H1 (cell line): ENCODE data around the gene PSMD6. TPM values are rescaled to one million over a fixed set of nuclear protein-coding genes. Genes with fewer than 3 reads are reported as not detected.

ENCODE experiments used
- CTCF ChIA-PET: fragments of 300-600 bp; sonication (Branson Sonifier 250); formaldehyde crosslinking; loops from one replicate; lab custom pipeline; 2021; ENCODE audit not compliant: partially characterized antibody; lab: Charles Lee
- POLR2A ChIA-PET: fragments of 300-600 bp; sonication (Branson Sonifier 250); formaldehyde crosslinking; loops from one replicate; lab custom pipeline; 2021; ENCODE audit warnings: inconsistent platforms; ENCODE audit not compliant: partially characterized antibody; lab: Charles Lee
- DNase-seq, 2 experiments: peaks; one replicate each; pipeline versions ENCODE4 v3.0.0 to v3.0.0-alpha.2; 2010 to 2022; ENCODE audit warnings: low spot score in 2 of 2, low read depth in 1 of 2, mixed read lengths in 1 of 2
- FAIRE-seq: peaks from 2 replicates; lab custom pipeline; 2011; peaks lifted over from hg19 to GRCh38; lab: Jason Lieb, UNC
- H2AFZ ChIP-seq: 2 replicates; pipeline ENCODE4 v1.8.1; 2012; ENCODE audit warnings: low read length, inconsistent platforms
- H2AK5ac ChIP-seq: 2 replicates; pipeline ENCODE4 v1.6.1; 2013; ENCODE audit warnings: low read depth, low read length
- H2BK120ac ChIP-seq: replicated peaks from 2 replicates; pipeline ENCODE3; 2013; ENCODE audit warnings: low read depth, low read length, inconsistent platforms
- H2BK12ac ChIP-seq: 2 replicates; pipeline ENCODE4 v1.6.1; 2013; ENCODE audit warnings: low read depth, low read length
- H2BK15ac ChIP-seq: 2 replicates; pipeline ENCODE4 v1.6.1; 2013; ENCODE audit warnings: low read length
- H2BK20ac ChIP-seq: 2 replicates; pipeline ENCODE4 v1.6.1; 2013; ENCODE audit warnings: low read length
- H2BK5ac ChIP-seq: 2 replicates; pipeline ENCODE4 v1.6.1; 2013; ENCODE audit warnings: low read depth, low read length
- H3K14ac ChIP-seq: 2 replicates; pipeline ENCODE4 v1.6.1; 2013; ENCODE audit warnings: inconsistent platforms; ENCODE audit not compliant: insufficient read length
- H3K18ac ChIP-seq: 2 replicates; pipeline ENCODE4 v1.6.1; 2013; ENCODE audit warnings: low read length; ENCODE audit errors: extremely low read depth
- H3K23ac ChIP-seq: 2 replicates; pipeline ENCODE4 v1.6.1; 2013; ENCODE audit warnings: inconsistent platforms; ENCODE audit not compliant: insufficient read length
- H3K23me2 ChIP-seq: 2 replicates; pipeline ENCODE4 v1.6.1; 2013; ENCODE audit warnings: low read depth, low read length
- H3K27ac ChIP-seq: 2 replicates; pipeline ENCODE4 v1.6.1; 2011; ENCODE audit warnings: low read depth, low read length, inconsistent platforms
- H3K27me3 ChIP-seq, 4 experiments: replicated peaks in 1 of 4; 1 replicate in 1 of 4; 2 replicates in 3 of 4; pipeline versions ENCODE4 v1.6.1 to v1.8.1; 2011 to 2013; ENCODE audit warnings: low read length in 3 of 4, mild to moderate bottlenecking in 3 of 4, inconsistent platforms in 2 of 4, mixed read lengths in 2 of 4, moderate library complexity in 1 of 4; ENCODE audit not compliant: control insufficient read depth in 3 of 4, insufficient read depth in 3 of 4; ENCODE audit errors: extremely low read depth in 1 of 4
- H3K36me3 ChIP-seq, 4 experiments: 2 replicates each; pipeline versions ENCODE4 v1.6.1 to v1.8.1; 2011 to 2013; ENCODE audit warnings: mild to moderate bottlenecking in 4 of 4, low read length in 3 of 4, moderate library complexity in 2 of 4, control low read depth in 1 of 4, inconsistent platforms in 1 of 4; ENCODE audit not compliant: insufficient read depth in 4 of 4, control insufficient read depth in 2 of 4
- H3K4ac ChIP-seq: replicated peaks from 2 replicates; pipeline ENCODE3; 2013; ENCODE audit warnings: low read length, low read depth, mixed read lengths, inconsistent platforms; ENCODE audit not compliant: insufficient read length
- H3K4me1 ChIP-seq, 4 experiments: replicated peaks in 1 of 4; 1 replicate in 1 of 4; 2 replicates in 3 of 4; pipeline versions ENCODE4 v1.6.1 to v1.8.1; 2011 to 2013; ENCODE audit warnings: low read length in 3 of 4, inconsistent platforms in 2 of 4, mixed read lengths in 1 of 4; ENCODE audit not compliant: insufficient read depth in 4 of 4, control insufficient read depth in 3 of 4
- H3K4me2 ChIP-seq, 2 experiments: 2 replicates each; pipeline versions ENCODE4 v1.6.1 to v1.8.1; 2011 to 2013; ENCODE audit warnings: low read depth in 2 of 2, low read length in 2 of 2, control low read depth in 1 of 2, inconsistent platforms in 1 of 2, mild to moderate bottlenecking in 1 of 2; ENCODE audit not compliant: insufficient read depth in 1 of 2
- H3K4me3 ChIP-seq, 4 experiments: fragments of 200-600, 300-600 bp in 1 of 4; sonication (generic), shearing (Covaris generic), sonication (Bioruptor Twin) in 1 of 4; 2 replicates each; pipeline versions ENCODE4 v1.5.1 to v1.8.1; 2011 to 2016; ENCODE audit warnings: low read length in 4 of 4, low read depth in 3 of 4, control low read depth in 2 of 4, inconsistent platforms in 2 of 4, mild to moderate bottlenecking in 2 of 4, mixed read lengths in 1 of 4, moderate library complexity in 1 of 4; ENCODE audit not compliant: insufficient read depth in 2 of 4; ENCODE audit errors: extremely low read depth in 1 of 4
- H3K56ac ChIP-seq: replicated peaks from 2 replicates; pipeline ENCODE3; 2013; ENCODE audit warnings: low read depth, mild to moderate bottlenecking, mixed read lengths, low read length, inconsistent platforms; ENCODE audit not compliant: insufficient read length
- H3K79me1 ChIP-seq: 2 replicates; pipeline ENCODE4 v1.6.1; 2013; ENCODE audit warnings: low read depth, low read length, control low read depth
- H3K79me2 ChIP-seq, 2 experiments: 2 replicates each; pipeline versions ENCODE4 v1.6.1 to v1.8.1; 2012 to 2013; ENCODE audit warnings: low read length in 2 of 2, mild to moderate bottlenecking in 2 of 2, inconsistent platforms in 1 of 2; ENCODE audit not compliant: insufficient read depth in 2 of 2, control insufficient read depth in 1 of 2
- H3K9ac ChIP-seq, 4 experiments: replicated peaks in 1 of 4; 1 replicate in 1 of 4; 2 replicates in 3 of 4; pipeline versions ENCODE4 v1.6.1 to v1.8.1; 2011 to 2013; ENCODE audit warnings: low read depth in 3 of 4, low read length in 3 of 4, control low read depth in 2 of 4, mild to moderate bottlenecking in 2 of 4, moderate library complexity in 2 of 4, inconsistent platforms in 1 of 4; ENCODE audit errors: extremely low read depth in 1 of 4
- H3K9me3 ChIP-seq, 2 experiments: 2 replicates each; pipeline versions ENCODE4 v1.6.1 to v1.8.1; 2012 to 2013; ENCODE audit warnings: mild to moderate bottlenecking in 2 of 2, moderate library complexity in 2 of 2, control low read depth in 1 of 2, inconsistent platforms in 1 of 2, low read depth in 1 of 2, low read length in 1 of 2, mixed read lengths in 1 of 2; ENCODE audit not compliant: insufficient read depth in 2 of 2
- H4K20me1 ChIP-seq, 2 experiments: replicated peaks in 1 of 2; 2 replicates each; pipeline versions ENCODE3 to v1.8.1; 2011 to 2013; ENCODE audit warnings: inconsistent platforms in 2 of 2, low read length in 2 of 2, mild to moderate bottlenecking in 1 of 2; ENCODE audit not compliant: insufficient read depth in 2 of 2, control insufficient read depth in 1 of 2
- H4K5ac ChIP-seq: 2 replicates; pipeline ENCODE4 v1.6.1; 2013; ENCODE audit warnings: low read length, low read depth, mixed read lengths, inconsistent platforms; ENCODE audit not compliant: insufficient read length
- H4K8ac ChIP-seq: 2 replicates; pipeline ENCODE4 v1.8.0; 2013; ENCODE audit warnings: mild to moderate bottlenecking, moderate library complexity, low read length, inconsistent platforms; ENCODE audit not compliant: insufficient read depth; ENCODE audit errors: extremely low read depth
- H4K91ac ChIP-seq: replicated peaks from 2 replicates; pipeline ENCODE3; 2013; ENCODE audit warnings: low read length, mixed read lengths, inconsistent platforms; ENCODE audit not compliant: insufficient read length
- BCL11A ChIP-seq, 2 experiments: IDR thresholded peaks; one replicate each; pipeline ENCODE4 v1.6.1; 2011; ENCODE audit warnings: low read depth in 2 of 2, low read length in 2 of 2, mild to moderate bottlenecking in 2 of 2
- CBX8 ChIP-seq: fragments of 300-800, 300-1000 bp; sonication (generic); IDR thresholded peaks from 2 replicates; pipeline ENCODE4 v1.7.1; 2016; ENCODE audit warnings: low read depth, low read length, borderline replicate concordance
- CEBPB ChIP-seq: IDR thresholded peaks from 2 replicates; pipeline ENCODE4 v1.6.1; 2012; ENCODE audit warnings: low read depth, low read length
- EP300 ChIP-seq, 2 experiments: IDR thresholded peaks; 1 replicate in 1 of 2; 2 replicates in 1 of 2; pipeline ENCODE4 v1.6.1; 2011 to 2012; ENCODE audit warnings: low read depth in 2 of 2, low read length in 2 of 2, mild to moderate bottlenecking in 2 of 2, borderline replicate concordance in 1 of 2, inconsistent platforms in 1 of 2, moderate library complexity in 1 of 2
- EZH2 ChIP-seq: fragments of 200-600 bp; sonication (generic); IDR thresholded peaks from 2 replicates; pipeline ENCODE4 v1.7.1; 2012; ENCODE audit warnings: low read depth, mild to moderate bottlenecking, moderate library complexity, low read length, inconsistent platforms; ENCODE audit not compliant: severe bottlenecking
- MAFK ChIP-seq: IDR thresholded peaks from 2 replicates; pipeline ENCODE4 v1.6.1; 2012; ENCODE audit warnings: low read depth, mild to moderate bottlenecking, improper control_type of control experiment, low read length
- NRF1 ChIP-seq: IDR thresholded peaks from 2 replicates; pipeline ENCODE4 v1.6.1; 2011; ENCODE audit warnings: mild to moderate bottlenecking, low read depth, low read length, improper control_type of control experiment
- RBBP5 ChIP-seq: IDR thresholded peaks from 2 replicates; pipeline ENCODE4 v1.7.1; 2012; ENCODE audit warnings: low read depth, mild to moderate bottlenecking, inconsistent platforms, low read length, moderate library complexity, borderline replicate concordance
- RNF2 ChIP-seq: fragments of 200-900, 300-1000 bp; sonication (generic); IDR thresholded peaks from 2 replicates; pipeline ENCODE4 v1.7.1; 2016; ENCODE audit warnings: borderline replicate concordance, low read depth, mild to moderate bottlenecking, antibody characterized with exemption, low read length; ENCODE audit not compliant: poor library complexity, severe bottlenecking; ENCODE audit errors: missing control alignments
- TAF7 ChIP-seq: optimal IDR thresholded peaks from 2 replicates; pipeline ENCODE3; 2011; ENCODE audit warnings: low read depth, mild to moderate bottlenecking, inconsistent platforms, low read length, moderate library complexity, borderline replicate concordance
- TCF12 ChIP-seq: IDR thresholded peaks from 2 replicates; pipeline ENCODE4 v1.6.1; 2011; ENCODE audit warnings: low read depth, mild to moderate bottlenecking, low read length
- WGBS, 2 experiments: shearing (Covaris generic) in 1 of 2; methylation state at CpG; one replicate each; pipeline versions ENCODE4 v1.1.6 to v1.1.7; 2013 to 2015; ENCODE audit warnings: low lambda C conversion rate in 2 of 2, mixed read lengths in 2 of 2, inconsistent platforms in 1 of 2, low coverage in 1 of 2, missing lambda C conversion rate in 1 of 2; ENCODE audit not compliant: insufficient replicate concordance in 2 of 2, insufficient coverage in 1 of 2, insufficient read length in 1 of 2; ENCODE audit errors: extremely low coverage in 1 of 2, missing lambda C conversion rate in 1 of 2; 5-methylcytosine and 5-hydroxymethylcytosine counted together
- polyA plus RNA-seq, 7 experiments: library from polyadenylated mRNA; depleted of rRNA in 3 of 7; stranded (reverse) in 5 of 7; unstranded in 2 of 7; fragments of >200 nt in 5 of 7; fragments of 200-250 nt in 2 of 7; gene quantifications; 1 replicate in 5 of 7; 2 replicates in 1 of 7; 4 replicates in 1 of 7; pipeline versions ENCODE4 v1.2.1 to v1.2.3, GENCODE V29; 2011 to 2013; ENCODE audit warnings: missing spikeins in 2 of 7, mixed read lengths in 2 of 7
- total RNA-seq: library from RNA; stranded (reverse); fragmentation: NEBNext Ultra II Directional; extraction: Animal tissue kit (Norgen Biotek cat#: 25700); gene quantifications from 2 replicates; pipeline ENCODE4 v1.2.1, GENCODE V29; 2021
- TF ChIP-seq, protein P1 (sequence below): IDR thresholded peaks from 2 replicates; pipeline ENCODE4 v1.6.1; 2012; ENCODE audit warnings: inconsistent platforms
- TF ChIP-seq, protein P2 (sequence below): IDR thresholded peaks from 2 replicates; pipeline ENCODE4 v1.6.1; 2012; ENCODE audit warnings: inconsistent platforms

The PSMD6 gene
- total and polyA plus RNA-seq, 2 of the 8 experiments (the other 6 are each of a cell fraction or from before 2014, with no cell fraction given), result 43.7 to 104 TPM

DNA sequence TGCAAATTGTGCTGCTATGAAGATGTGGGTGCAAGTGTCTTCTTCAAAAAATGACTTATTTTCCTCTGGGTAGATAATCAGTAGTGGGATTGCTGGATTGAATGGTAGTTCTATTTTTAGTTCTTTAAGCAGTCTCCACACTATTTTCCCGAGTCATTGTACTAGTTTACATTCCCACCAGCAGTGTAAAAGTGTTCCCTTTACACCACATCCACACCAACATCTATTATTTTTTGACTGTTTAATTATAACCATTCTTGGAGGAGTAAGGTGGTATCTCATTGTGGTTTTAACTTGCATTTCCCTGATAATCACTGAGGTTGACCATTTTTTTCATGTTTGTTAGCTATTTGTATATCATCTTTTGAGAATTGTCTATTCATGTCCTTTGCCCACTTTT is 19.7 kb upstream of the PSMD6 start:
- no peak overlapping the region for H3K27ac ChIP-seq
- no peak overlapping the region for H4K91ac ChIP-seq
- H3K9ac ChIP-seq, result no peak overlapping the region
- H2AFZ ChIP-seq, result no peak overlapping the region
- no peak overlapping the region for H3K4me3 ChIP-seq
- no peak overlapping the region for H3K4ac ChIP-seq
- ChIA-PET CTCF (interaction anchor here (0.7 to 2.1 kb wide), 3 partner anchors 13 to 183 kb away, joined by 3 to 6 read pairs (median 6); no protein-coding TSS in a partner anchor), POLR2A (no interaction called here)
- H4K5ac ChIP-seq, result no peak overlapping the region
- no peak overlapping the region for H3K56ac ChIP-seq
- H4K20me1 ChIP-seq, result no peaks in the 10 kb centered on the region
- H2BK15ac ChIP-seq, result no peak overlapping the region
- H3K27me3 ChIP-seq, result no peaks in the 10 kb centered on the region
- H2BK20ac ChIP-seq, result no peak overlapping the region
- no peak overlapping the region for H3K4me2 ChIP-seq
- H3K79me1 ChIP-seq, result no peaks in the 10 kb centered on the region
- DNase-seq, result no peak
- WGBS, 2 experiments, result 90% methylated on average over 1 of the region's 1 CpG; no CpG with 5 or more reads in 1 of the 2 experiments
- no peak for FAIRE-seq
- no peak overlapping the region for H2BK5ac ChIP-seq
- no peaks in the 10 kb centered on the region for H3K23me2 ChIP-seq
- no peaks in the 10 kb centered on the region for H3K9me3 ChIP-seq
- H3K79me2 ChIP-seq, result no peaks in the 10 kb centered on the region
- H3K23ac ChIP-seq, result no peak overlapping the region
- no peak overlapping the region for H3K14ac ChIP-seq
- no peak overlapping the region for H3K18ac ChIP-seq
- H2BK120ac ChIP-seq, result no peak overlapping the region
- no peak overlapping the region for H4K8ac ChIP-seq
- H3K4me1 ChIP-seq, result peaks cover 0 to 3% (median 1%) of the 10 kb centered on the region in 4 experiments; a peak in 2 of 7 replicates
- H2BK12ac ChIP-seq, result no peak overlapping the region
- no peaks in the 10 kb centered on the region for H3K36me3 ChIP-seq
- no peak overlapping the region for H2AK5ac ChIP-seq
- TF ChIP-seq NRF1 (no peak), CEBPB (no peak), TCF12 (no peak), EZH2 (no peak), MAFK (no peak), EP300 (IDR thresholded peaks at IDR 0.05; ENCODE audit: borderline replicate concordance in 1 of 2, low read depth in 2 of 2, low read length in 2 of 2) (no peak), TAF7 (no peak), BCL11A (IDR thresholded peaks at IDR 0.05; ENCODE audit: low read depth in 2 of 2, low read length in 2 of 2) (no peak), CBX8 (no peak), RBBP5 (no peak), RNF2 (no peak)
- TF ChIP-seq, protein P1, sequence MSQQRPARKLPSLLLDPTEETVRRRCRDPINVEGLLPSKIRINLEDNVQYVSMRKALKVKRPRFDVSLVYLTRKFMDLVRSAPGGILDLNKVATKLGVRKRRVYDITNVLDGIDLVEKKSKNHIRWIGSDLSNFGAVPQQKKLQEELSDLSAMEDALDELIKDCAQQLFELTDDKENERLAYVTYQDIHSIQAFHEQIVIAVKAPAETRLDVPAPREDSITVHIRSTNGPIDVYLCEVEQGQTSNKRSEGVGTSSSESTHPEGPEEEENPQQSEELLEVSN, result no peak
- TF ChIP-seq, protein P2, sequence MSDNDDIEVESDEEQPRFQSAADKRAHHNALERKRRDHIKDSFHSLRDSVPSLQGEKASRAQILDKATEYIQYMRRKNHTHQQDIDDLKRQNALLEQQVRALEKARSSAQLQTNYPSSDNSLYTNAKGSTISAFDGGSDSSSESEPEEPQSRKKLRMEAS, result no peak
